IPS-NIHi7 (cell line): ENCODE results near the gene BRD9.

Source experiments
- DNase-seq: peaks from one replicate; pipeline ENCODE4 v3.0.0; 2012; ENCODE audit warnings: mixed read lengths; ENCODE audit errors: extremely low spot score

The BRD9 gene

DNA sequence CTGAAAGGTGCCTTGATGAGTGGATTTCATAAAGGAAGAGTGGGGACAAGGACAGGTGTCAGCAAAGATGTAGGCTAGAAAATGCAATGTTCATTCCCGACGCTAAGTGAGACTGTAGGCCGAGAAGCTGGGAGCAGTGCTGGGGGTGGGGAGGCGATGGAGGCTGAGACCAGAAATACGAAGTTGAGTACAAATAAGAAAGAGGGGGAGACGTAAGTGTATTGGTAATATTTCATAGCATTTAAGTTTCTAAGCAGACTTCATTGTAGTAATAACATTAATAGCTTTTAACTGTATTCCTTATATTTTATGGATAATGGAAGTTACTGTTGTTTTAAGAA, 11.1 kb upstream of the BRD9 start:
- no peak for DNase-seq

DNA sequence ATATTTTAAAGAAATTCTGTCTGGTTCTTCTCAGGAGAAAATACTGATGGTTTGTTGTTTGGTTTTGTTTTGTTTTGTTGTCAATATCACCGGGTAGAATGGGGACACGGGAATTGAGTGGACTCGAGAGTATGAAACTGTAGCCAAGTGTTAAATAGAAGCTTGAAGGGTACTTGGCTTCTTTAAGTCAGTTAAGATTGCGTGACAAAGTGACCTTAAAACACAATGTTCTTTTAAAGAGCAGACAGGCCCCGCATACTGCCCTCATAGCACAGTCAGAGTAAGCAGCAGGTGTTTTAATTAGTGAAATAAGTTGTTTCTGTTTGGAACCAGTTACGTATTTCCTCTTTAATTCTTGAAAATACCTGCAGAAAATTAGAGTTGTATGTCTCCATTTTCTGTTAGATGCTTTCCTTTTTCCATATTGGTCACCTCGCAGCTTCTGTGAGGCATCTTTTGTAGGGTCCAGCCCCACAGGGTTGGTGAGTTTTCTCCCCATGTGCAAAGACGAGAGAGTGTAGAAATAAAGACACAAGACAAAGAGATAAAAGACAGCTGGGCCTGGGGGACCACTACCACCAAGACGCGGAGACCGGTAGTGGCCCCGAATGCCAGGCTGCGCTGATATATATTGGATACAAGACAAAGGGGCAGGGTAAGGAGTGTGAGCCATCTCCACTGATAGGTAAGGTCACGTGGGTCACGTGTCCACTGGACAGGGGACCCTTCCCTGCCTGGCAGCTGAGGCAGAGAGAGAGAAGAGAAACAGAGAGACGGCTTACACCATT, 9.7 kb upstream of the BRD9 start:
- no peak for DNase-seq

DNA sequence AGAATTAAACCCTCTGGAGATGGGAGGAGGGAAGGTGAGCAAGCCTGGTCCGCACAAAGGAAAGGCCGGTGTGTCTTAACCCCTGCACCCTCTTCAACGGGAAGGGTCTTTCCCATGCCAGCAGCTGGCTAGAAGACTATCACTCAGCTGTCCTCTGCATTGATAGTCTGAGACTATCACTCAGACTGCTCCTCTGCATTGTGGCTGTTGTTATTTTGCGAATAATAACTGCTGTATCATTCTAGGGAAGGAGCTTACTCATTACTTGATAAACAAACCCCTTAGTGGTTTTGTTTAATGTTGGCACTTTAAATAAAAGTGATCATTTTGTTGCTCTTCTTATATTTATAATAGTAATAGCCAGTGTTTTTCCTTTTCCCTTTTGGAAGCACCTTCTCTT, 8.2 kb upstream of the BRD9 start:
- no peak for DNase-seq

DNA sequence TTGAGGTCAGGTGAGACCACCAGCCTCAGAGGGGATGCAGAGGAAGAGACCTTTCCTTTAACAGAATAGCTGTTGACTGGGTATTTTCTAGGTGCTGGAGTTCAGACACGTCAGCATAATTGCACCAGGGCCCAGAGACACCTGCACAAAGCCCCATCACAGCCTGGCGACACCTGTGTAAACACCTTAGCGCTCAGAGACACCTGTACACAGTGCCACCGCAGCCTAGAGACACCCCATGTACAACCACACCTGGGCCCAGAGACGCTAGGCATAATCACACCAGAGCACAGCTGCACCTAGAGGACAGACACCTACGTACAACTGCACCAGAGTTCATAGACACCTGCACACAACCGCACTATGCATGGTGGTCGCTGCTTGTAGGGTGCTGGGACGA, 1.1 kb upstream of the BRD9 start:
- no peak for DNase-seq

DNA sequence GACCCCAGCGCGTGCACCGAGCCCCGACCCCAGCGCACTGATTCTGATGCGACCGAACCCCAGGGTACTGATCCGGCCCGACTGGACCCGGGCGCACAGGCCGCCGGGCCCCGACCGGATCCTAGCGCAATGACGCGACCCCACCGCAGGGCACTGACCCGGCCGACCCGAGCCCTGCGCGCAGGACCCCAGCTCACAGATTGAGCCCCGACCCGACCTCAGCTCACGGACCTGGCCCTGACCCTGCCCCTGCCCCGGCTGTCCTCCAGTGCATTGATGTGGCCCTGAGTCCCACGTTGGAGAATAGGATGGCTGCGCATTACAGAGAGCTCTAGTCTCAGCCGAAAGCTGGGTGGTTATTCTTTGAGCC, 521 bp upstream of the BRD9 start:
- peak; percentile 37 for DNase-seq

DNA sequence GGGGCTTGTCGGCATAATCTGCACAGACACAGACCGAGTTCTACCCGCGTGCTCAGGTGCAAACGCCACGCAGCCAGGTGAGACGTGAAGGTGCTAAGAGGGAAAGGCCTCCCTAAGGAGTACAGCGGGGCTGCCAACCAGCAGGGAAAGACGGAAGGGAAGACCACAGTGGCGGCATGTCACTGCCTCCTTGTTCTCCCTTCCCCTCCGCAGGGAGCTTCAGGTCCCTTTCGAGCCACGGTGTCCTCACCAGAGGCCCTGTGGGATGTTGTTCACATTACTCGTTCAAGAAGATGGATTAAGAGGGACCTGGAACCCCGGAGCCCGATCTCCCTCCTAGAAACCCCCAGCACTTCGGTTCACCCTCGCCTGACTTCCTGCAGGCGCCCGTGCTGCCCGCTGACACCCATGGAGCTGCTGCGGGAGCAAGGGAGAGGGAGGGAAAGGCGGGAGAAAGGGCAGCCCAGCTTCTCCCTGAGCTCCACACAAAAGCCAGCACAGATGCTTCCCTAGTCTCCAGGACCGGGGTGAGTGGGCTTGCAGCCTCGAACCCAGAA, 686 bp downstream of the BRD9 start:
- DNase-seq: no peak

DNA sequence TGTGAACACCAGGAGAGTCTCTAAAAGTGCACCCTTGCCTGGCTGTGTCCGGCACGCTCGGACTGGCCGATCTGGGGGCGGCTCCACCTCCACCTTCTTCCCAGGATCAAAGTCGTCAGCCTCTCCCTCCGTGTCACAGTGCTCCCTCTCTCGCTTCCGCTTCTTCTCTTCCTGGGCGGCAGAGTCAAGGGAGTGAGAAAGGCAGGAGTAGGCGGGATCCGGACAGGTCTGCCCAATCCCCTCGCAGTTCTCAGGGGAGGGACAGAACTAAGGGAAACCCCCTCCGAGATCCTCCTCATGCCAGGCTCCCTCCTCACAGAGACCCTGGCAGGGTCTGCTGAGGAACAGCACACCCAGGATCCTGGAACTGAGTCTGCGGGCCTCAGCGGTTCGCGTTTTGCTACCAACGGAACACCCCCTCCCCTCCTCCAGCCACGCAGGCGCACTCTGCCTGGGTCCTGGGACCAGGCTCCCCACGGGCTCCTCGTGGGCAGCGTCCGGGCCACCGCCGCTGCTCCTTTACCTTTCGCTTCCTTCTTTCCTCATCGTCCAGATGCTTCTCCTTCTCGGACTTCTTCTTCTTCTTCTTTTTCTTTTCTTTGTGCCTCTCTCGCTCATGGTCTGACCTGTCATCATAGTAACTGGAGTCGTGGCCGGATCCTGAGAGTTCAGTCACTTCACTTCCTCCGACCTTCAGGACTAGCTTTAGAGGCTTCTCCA, 1.3 kb downstream of the BRD9 start:
- DNase-seq: peak; percentile 72

DNA sequence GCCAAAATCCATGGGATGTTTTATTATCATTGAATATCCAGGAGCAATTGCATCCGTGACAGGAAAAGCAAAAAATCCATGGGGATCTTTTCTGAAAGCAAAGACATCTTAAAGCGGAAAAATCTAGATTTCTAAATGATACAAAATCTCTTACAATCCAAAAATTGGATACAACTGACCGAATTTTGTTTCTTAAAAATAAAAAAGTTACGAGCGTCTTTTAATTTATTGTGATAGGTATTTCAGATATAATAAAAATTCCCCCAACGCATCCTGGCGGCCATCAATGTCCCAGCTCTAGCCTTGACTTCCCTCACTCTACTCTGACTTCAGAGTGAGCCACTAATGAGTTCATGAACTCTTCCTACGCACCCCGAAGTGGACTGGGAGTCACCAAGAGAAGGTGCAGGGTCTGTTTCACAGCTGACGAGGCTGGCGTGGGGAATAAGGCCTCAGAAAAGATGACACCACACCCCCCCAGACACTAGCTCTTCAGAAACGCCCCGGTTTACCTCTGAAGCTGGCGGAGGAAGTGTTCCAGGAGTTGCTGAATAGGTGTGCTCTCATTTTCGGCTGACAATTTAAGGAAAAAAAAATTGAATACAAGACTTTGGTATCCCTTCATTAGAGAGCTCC, 3.4 kb downstream of the BRD9 start:
- DNase-seq: no peak

DNA sequence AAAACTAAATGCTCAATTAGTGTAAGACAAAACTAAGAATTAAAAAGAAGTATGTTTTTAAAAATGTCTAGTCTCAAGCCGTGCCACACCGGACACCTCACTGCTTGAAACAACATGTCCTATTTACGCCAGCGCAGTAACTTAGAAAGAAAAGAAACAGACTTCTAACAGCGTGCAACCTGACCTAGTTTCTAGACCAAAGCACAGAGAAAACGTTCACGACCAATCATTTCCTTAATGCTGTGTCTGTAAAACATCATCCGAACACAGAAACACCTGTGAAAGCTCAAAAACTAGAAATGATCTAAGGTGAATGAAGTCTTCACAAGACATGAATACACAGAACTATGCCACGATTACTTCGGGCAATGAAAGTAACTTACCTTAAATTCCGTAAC, 4.0 kb downstream of the BRD9 start:
- DNase-seq: no peak

DNA sequence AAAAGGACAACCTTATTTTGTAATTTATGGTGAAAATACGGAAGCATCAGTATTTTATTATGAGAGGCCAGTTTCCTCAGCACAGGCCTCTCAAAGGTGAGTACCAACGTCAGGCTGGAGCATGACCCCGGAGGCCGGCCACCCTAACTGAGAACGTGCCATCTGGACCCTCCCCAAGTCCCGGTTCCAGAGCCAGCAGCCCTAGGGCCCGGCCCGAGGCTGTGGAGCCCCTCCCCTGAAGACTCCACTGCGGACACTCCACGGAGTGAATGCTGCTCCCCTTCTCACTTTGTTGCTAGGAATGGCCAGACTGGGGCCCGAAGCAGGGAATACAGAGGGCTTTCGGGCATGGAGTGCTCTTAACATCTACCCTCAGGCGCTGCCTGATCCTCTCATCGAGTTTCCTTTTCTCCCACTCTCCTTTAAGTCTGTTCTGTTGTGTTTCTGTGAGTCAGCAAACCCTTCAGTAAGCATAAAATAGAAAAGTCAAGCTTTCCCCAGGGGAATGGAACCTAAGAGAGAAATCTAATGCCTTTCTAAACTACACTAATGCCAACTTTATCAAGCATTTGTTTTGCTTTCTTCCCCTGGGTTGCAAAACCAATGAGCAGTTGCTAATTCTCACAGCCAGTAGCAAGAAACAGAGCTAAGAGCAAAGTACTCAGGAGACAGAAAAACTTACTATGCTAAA, 4.5 kb downstream of the BRD9 start:
- DNase-seq: no peak

DNA sequence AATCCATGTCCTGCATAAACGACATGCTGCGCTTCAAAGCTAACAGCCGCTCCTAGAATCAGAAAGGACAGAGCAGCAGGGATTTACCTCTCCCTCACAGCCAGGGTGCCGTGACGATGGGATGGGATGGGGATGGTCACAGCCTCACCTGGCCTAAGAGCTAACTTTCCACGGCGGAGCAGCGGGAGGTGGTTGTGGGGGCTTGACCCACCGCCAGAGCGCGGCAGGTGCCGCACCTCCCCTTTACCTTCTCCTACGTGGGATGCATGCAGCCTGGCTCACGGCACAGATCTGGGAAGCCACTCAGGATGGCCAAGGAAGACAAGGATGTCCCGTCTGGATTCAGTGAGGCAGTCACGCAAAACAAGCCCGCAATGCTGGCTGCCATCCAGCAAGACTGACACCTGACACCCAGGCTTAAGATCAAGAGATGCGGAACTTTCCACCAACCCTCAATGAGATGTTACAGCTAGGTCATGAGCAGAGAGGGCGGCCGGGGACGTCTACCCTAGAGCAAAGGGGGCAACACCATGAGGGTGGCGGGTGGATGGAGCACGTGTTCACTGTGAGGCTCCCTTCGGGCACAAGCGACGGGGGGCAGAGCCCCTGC, 5.8 kb downstream of the BRD9 start:
- no peak for DNase-seq

DNA sequence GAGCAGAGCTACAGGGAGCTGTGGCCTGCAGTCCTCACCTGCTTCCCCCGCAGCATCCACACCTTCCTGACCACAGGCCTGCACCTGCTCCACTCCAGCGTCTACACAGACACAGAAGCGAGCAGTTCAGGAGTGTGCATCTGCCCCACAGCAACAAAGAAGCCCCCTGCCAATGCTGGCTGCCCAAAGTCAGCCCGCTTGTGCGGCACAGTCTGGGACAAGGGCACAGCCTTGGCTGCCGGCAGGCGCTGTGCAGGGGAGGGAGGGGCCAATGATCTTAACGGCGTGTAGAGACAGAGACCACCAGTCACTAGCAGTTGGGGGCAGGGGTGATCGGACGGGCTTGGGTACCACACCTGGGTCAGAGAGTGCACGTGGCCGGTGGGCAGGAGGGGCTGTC, 6.6 kb downstream of the BRD9 start:
- no peak for DNase-seq

DNA sequence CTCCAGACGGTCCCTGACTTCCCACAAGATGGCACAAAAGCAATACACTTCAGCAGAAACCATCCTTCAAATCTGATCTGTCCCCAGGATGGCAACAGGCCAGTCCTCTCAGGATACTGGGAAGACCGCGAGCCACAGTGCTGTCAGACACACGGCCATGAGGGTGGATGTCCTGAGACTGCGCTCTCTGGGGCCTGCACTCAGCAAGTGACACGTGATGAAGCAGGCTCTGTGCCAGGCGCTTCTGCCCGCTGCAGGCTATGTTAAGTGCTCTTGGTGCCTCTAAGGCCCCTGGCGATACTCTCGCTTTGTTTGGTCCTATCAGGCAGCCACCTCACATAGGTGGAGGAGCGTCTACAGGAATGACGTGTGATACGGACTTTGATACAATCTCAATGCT, 7.1 kb downstream of the BRD9 start:
- no peak for DNase-seq

DNA sequence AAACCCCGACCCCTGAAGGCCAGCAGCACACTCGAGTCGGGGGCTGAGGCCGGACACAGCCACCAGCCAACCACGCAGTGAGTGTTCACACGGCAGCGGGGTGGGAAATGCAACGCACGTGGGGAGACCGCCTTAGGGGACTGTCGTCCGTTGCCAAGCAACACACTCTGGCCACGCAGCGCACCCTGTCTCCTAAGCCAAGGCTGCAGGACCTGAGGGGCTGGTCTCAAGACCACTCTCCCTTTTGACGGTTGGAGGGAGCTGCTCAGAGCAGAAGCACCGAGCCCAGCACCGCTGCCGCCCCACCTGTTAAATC, 7.5 kb downstream of the BRD9 start:
- DNase-seq: no peak

DNA sequence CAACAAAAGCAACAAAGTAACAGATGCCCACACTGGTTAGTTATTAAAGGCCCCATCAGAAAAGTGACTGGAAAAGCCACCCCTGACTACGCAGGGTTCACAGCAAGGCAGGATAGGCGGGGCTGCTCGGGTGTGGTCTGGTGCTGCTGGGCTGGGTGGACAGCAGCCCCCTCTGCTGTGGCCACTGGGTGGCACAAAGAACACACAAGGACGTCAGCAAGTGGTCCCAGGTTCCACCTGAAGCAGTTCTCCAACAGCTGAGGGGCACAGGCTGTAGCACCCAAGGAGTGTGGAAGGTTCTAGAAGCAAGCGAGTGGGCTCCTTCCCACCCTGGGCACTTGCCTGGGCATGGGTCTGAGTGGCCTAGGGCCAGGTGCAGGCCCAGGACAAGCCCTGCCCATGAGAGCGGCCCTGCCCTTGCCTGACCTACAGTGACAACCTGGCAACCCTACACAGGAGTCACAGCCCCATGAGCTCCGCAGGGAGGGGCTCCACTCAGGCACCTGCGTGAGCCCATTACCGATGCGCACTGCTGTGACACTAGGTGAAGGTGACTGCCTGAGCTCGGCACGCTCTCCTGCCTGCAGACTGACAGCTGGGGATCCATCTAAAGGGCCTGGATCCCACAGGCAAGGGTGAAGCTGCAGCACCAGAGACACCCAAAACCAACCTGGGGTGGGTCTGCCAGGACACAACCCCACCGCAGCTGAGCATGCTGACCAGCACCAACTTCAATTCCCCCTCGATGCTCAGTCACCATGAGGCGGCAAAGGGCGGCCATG, 8.1 kb downstream of the BRD9 start:
- DNase-seq: no peak

DNA sequence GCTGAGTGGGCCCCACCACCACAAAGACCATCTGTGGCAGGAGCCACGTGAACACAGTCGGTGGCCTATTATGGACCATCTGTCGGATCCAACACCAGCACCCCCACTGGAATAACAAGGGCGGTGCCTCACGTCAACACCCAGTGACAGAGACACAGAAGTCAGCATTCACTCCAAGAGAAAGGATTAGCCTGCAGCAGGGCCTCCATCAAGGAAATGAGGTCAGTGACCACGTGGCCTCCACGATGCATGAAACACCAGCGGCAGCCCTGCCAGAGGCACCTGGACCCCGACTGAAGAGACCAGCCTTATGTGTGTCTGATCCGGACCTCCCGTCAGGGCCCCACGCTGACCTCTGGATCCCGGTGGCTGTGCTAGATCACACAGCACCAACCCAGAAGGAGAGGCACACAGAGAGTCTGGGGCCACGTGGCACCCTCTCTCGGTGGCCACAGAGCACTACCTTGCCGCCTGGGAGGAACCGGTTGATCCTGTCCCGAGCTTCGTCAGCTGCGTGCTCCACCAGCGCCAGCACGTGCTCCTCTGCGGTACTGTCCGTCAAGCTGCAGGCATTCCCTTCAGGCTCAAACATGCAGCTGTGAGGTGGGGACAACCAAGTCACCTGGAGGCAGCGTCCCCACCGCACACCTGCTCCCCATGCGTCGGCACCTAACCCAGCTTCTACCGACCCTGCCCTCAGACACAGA, 9.0 kb downstream of the BRD9 start:
- no peak for DNase-seq

DNA sequence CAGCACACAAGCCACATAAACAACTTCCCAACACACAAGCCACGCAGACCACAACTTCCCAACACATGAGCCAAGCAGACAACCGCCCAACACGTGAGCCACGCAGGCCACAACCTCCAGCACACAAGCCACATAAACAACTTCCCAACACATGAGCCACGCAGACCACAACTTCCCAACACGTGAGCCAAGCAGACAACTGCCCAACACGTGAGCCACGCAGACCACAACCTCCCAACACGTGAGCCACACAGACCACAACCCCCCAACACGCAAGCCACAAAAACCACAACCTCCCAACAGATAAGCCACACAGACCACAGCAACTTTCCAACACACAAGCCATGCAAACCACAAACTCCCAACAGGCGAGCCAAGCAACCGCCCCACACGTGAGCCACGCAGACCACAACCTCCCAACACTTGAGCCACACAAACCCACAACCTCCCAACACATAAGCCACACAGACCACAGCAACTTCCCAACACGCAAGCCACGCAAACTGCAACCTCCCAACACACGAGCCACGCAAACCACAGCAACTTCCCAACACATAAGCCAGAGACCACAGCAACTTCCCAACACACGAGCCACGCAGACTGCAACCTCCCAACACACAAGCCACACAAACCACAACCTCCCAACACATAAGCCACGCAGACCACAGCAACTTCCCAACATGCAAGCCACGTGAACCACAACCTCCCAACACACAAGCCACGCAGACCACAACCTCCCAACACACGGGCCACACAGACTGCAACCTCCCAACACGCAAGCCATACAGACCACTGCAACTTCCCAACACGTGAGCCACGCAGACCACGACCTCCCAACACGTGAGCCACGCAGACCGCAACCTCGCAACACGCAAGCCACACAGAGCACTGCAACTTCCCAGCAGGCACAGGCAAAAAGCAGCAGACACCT, 10.1 kb downstream of the BRD9 start:
- DNase-seq: no peak

DNA sequence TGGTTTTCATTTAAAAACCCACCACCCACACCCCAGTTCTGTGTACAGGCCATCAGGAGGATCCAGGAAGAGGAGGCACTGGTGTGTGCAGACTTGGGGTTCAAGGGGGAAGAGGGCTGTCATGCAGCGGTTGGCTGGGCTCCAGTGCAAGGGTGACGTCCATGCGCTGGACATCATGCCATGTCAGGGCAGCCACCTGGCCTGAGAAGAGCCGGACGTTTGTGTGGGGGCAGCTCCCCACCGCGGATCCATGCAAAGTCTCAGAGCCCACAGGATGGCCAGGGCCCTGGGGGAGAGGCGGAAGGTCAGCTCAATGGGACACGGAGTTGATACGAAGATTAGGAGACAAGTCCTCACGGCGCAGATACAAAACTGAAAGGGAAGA, 11.1 kb downstream of the BRD9 start:
- no peak for DNase-seq

DNA sequence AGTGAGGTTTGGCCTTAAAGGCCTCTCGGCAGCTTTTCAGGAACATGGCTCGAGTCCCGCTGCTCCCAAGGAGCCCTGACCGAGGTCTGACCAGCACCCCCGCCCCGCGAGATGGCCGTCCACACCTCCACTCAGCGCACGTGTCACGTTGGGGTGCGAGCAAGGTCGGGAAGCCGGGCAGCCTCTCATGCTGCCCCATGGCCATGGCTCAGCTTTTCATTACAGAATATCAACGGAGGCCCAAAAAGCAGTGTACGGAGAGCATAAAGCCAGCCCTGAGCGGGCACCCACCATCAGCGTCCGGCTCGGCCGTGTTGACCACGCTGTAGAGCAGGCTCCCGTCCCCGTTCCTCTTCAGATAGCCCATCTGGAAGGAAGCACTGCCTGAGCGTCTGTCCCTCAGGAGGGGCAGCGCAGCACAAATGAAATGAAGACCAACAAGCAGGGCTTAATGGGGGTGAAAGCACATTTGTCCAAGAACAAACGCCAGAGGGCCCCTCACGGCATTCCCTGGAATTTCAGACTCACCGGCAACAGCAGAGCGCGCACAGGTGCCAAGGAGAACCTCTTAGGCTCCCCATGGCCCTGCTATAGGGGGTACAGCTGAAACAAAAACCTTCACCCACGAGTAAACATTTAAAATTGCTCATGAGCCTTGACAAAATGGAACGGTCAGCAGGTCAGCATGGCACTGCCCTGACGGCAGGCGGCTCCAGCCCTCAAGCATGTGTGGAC, 11.6 kb downstream of the BRD9 start:
- no peak for DNase-seq
